DND-41 (cell line): ENCODE data around the gene PAX2.

ENCODE experiments used
- EZH2 ChIP-seq: IDR thresholded peaks from 3 replicates; pipeline ENCODE4 v1.6.1; 2012; ENCODE audit warnings: borderline replicate concordance, low read depth, mild to moderate bottlenecking, moderate library complexity, low read length, inconsistent platforms; ENCODE audit not compliant: severe bottlenecking
- TF ChIP-seq, protein P1 (sequence below): IDR thresholded peaks from 2 replicates; pipeline ENCODE4 v1.5.1; 2012; ENCODE audit warnings: borderline replicate concordance, low read length, moderate library complexity, mild to moderate bottlenecking; ENCODE audit not compliant: poor library complexity, severe bottlenecking; ENCODE audit errors: extremely low read depth

GRCh38 chr10:100791369-100792058 lies 46.1 kb downstream of the PAX2 start:
- TF ChIP-seq EZH2, result no peak
- TF ChIP-seq, protein P1, sequence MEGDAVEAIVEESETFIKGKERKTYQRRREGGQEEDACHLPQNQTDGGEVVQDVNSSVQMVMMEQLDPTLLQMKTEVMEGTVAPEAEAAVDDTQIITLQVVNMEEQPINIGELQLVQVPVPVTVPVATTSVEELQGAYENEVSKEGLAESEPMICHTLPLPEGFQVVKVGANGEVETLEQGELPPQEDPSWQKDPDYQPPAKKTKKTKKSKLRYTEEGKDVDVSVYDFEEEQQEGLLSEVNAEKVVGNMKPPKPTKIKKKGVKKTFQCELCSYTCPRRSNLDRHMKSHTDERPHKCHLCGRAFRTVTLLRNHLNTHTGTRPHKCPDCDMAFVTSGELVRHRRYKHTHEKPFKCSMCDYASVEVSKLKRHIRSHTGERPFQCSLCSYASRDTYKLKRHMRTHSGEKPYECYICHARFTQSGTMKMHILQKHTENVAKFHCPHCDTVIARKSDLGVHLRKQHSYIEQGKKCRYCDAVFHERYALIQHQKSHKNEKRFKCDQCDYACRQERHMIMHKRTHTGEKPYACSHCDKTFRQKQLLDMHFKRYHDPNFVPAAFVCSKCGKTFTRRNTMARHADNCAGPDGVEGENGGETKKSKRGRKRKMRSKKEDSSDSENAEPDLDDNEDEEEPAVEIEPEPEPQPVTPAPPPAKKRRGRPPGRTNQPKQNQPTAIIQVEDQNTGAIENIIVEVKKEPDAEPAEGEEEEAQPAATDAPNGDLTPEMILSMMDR, result no peak
